Measurements from ENCODE around the gene MS4A3. TPM values are rescaled to one million over a fixed set of nuclear protein-coding genes. Genes with fewer than 3 reads are reported as not detected.

Gene MS4A3
- total RNA-seq, 1 donor from 2014 or later: not detected

DNA sequence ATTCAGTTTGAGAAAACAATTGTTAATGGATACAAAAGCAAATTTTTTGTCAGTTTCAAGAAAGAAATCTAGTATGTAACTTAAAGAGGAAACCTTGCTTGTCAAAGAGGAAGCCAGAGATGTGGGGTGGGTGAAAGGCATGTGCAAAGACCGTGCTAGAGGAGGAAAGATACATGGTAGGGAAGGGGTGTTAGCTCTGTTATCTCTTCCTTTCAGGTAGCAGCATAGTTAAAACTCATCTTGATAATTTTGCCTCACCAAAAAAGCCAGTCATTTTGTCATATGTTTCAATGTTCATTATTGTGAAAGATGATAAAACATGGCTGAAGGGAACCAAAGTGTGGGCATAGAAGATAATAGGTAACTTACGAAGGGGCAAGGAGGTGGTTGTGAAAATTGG is 29.4 kb downstream of the MS4A3 start:
- H3K4me3 Mint-ChIP-seq: no peak overlapping the region
- no peaks in the 10 kb centered on the region for H3K9me3 Mint-ChIP-seq
- H3K27ac Mint-ChIP-seq (ENCODE audit: unreplicated experiment): no peak overlapping the region
- DNase-seq (ENCODE audit: low read depth, low spot score): no peak
- peaks cover 30% of the 10 kb centered on the region for H3K27me3 Mint-ChIP-seq (ENCODE audit: low read depth)
- no peaks in the 10 kb centered on the region for H3K4me1 Mint-ChIP-seq
- TF ChIP-seq, protein P1, sequence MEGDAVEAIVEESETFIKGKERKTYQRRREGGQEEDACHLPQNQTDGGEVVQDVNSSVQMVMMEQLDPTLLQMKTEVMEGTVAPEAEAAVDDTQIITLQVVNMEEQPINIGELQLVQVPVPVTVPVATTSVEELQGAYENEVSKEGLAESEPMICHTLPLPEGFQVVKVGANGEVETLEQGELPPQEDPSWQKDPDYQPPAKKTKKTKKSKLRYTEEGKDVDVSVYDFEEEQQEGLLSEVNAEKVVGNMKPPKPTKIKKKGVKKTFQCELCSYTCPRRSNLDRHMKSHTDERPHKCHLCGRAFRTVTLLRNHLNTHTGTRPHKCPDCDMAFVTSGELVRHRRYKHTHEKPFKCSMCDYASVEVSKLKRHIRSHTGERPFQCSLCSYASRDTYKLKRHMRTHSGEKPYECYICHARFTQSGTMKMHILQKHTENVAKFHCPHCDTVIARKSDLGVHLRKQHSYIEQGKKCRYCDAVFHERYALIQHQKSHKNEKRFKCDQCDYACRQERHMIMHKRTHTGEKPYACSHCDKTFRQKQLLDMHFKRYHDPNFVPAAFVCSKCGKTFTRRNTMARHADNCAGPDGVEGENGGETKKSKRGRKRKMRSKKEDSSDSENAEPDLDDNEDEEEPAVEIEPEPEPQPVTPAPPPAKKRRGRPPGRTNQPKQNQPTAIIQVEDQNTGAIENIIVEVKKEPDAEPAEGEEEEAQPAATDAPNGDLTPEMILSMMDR (conservative IDR thresholded peaks at IDR 0.05): no peak
- no peaks in the 10 kb centered on the region for H3K36me3 Mint-ChIP-seq (ENCODE audit: low read depth)

DNA sequence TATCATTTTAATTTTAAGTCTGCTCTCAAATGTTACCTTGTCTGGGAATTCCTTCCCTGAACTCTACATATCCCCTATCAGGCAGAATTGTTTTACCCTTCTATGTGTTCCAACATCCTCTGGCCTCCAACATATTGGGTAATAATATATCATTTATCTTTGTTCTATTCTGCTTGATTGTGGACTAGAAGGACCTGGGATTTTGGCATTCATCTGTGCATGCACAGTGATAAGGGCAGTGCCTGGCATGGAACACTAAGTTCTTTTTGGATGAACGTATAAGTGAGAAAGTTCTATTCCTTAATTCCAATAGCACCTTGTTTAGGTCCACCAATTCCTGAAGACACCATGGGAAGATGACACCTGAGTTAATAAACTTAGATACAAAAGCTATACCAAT is 30.8 kb downstream of the MS4A3 start:
- no peak overlapping the region for H3K27ac Mint-ChIP-seq (ENCODE audit: unreplicated experiment)
- TF ChIP-seq, protein P1 (conservative IDR thresholded peaks at IDR 0.05): no peak
- no peaks in the 10 kb centered on the region for H3K4me1 Mint-ChIP-seq
- H3K4me3 Mint-ChIP-seq: no peak overlapping the region
- DNase-seq (ENCODE audit: low read depth, low spot score): no peak
- H3K36me3 Mint-ChIP-seq (ENCODE audit: low read depth): no peaks in the 10 kb centered on the region
- no peaks in the 10 kb centered on the region for H3K9me3 Mint-ChIP-seq
- H3K27me3 Mint-ChIP-seq (ENCODE audit: low read depth): peaks cover 28% of the 10 kb centered on the region

DNA sequence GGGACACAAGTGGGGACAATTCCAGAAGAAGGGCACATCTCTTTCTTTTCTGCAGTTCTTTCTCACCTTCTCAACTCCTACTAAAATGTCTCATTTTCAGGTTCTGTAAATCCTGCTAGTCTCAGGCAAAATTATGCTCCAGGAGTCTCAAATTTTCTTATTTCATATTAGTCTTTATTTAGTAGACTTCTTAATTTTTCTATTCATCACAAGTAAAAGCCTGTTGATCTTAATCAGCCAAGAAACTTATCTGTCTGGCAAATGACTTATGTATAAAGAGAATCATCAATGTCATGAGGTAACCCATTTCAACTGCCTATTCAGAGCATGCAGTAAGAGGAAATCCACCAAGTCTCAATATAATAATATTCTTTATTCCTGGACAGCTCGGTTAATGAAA is 31.9 kb downstream of the MS4A3 start, which contains the start of gene MS4A2:
TSS of gene MS4A2 (plus strand) at position 301 of the 400 bp plus-strand sequence. CDS start 102 bp downstream, outside the sequence.
- no peak for DNase-seq (ENCODE audit: low read depth, low spot score)
- Mint-ChIP-seq H3K27ac (ENCODE audit: unreplicated experiment) (no peak within 1 kb of the TSS), H3K4me3 (no peak within 1 kb of the TSS), H3K9me3 (no peaks in the 10 kb centered on the region), H3K36me3 (ENCODE audit: low read depth) (no peaks in the 10 kb centered on the region), H3K4me1 (no peaks in the 10 kb centered on the region), H3K27me3 (ENCODE audit: low read depth) (peaks cover 23% of the 10 kb centered on the region)
- TF ChIP-seq, protein P1 (conservative IDR thresholded peaks at IDR 0.05): no peak

DNA sequence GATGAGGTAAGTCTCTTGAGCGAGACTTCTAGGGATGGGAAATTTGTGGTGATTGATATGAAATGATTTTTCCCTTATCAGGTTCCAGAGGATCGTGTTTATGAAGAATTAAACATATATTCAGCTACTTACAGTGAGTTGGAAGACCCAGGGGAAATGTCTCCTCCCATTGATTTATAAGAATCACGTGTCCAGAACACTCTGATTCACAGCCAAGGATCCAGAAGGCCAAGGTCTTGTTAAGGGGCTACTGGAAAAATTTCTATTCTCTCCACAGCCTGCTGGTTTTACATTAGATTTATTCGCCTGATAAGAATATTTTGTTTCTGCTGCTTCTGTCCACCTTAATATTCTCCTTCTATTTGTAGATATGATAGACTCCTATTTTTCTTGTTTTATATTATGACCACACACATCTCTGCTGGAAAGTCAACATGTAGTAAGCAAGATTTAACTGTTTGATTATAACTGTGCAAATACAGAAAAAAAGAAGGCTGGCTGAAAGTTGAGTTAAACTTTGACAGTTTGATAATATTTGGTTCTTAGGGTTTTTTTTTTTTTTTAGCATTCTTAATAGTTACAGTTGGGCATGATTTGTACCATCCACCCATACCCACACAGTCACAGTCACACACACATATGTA is 39.1 kb downstream of the MS4A3 start:
- TF ChIP-seq, protein P1 (conservative IDR thresholded peaks at IDR 0.05): no peak
- DNase-seq (ENCODE audit: low read depth, low spot score): no peak
- H3K9me3 Mint-ChIP-seq: no peaks in the 10 kb centered on the region
- H3K4me1 Mint-ChIP-seq: no peaks in the 10 kb centered on the region
- no peaks in the 10 kb centered on the region for H3K36me3 Mint-ChIP-seq (ENCODE audit: low read depth)
- no peaks in the 10 kb centered on the region for H3K27me3 Mint-ChIP-seq (ENCODE audit: low read depth)
- H3K27ac Mint-ChIP-seq (ENCODE audit: unreplicated experiment): no peak overlapping the region
- H3K4me3 Mint-ChIP-seq: no peak overlapping the region

DNA sequence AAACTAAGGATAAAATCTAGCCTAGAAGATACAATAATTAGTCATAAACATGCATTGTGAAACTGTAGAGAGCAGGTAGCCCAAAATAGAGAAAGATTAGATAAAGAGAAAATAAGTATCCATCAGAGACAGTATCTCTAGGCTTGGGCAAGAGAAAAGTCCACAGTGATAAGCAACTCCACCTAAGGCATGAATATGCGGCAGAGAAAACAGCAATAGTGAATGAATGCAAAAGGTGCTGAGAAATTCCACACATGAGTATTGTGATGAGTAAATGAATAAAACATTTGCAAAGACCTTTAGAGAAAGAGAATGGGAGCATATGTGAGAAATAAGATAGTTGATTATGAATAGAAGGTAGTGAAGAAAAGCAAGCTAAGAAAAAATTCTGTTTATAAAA is 40.7 kb downstream of the MS4A3 start:
- Mint-ChIP-seq H3K4me1 (no peaks in the 10 kb centered on the region), H3K27me3 (ENCODE audit: low read depth) (no peaks in the 10 kb centered on the region), H3K36me3 (ENCODE audit: low read depth) (no peaks in the 10 kb centered on the region), H3K4me3 (no peak overlapping the region), H3K27ac (ENCODE audit: unreplicated experiment) (no peak overlapping the region), H3K9me3 (no peaks in the 10 kb centered on the region)
- no peak for DNase-seq (ENCODE audit: low read depth, low spot score)
- TF ChIP-seq, protein P1 (conservative IDR thresholded peaks at IDR 0.05): no peak
